Suppressor macrophage treated with lipopolysaccharide for 4 hours (primary cell): ENCODE results near the gene ZNF280C.
"Not testable (repeated sequence)": the region's sequence is repeated elsewhere in the genome, so short reads cannot be mapped to it uniquely, and the experiment has no call there.

Experiments used
- DNase-seq: peaks from one replicate; pipeline ENCODE4 v3.0.0-alpha.2; 2020

Gene ZNF280C

GRCh38 chrX:130261296-130261893 lies 7.3 kb downstream of the ZNF280C start:
- no peak for DNase-seq

GRCh38 chrX:130260316-130260715 lies 8.4 kb downstream of the ZNF280C start:
- no peak for DNase-seq

GRCh38 chrX:130253916-130254315 lies 14.8 kb downstream of the ZNF280C start:
- no peak for DNase-seq

- DNase-seq, result no peak
These were observed 17.0 kb downstream of the ZNF280C start for GRCh38 chrX:130251671-130252070.

- no peak for DNase-seq
These were observed 20.7 kb downstream of the ZNF280C start for GRCh38 chrX:130247996-130248395.

GRCh38 chrX:130246084-130246483 lies 22.6 kb downstream of the ZNF280C start:
- no peak for DNase-seq

- no peak for DNase-seq
These were observed 23.3 kb downstream of the ZNF280C start for GRCh38 chrX:130245441-130245840.

GRCh38 chrX:130231184-130231583 lies 37.5 kb downstream of the ZNF280C start:
- not testable (repeated sequence) for DNase-seq

- no peak for DNase-seq
These were observed 39.8 kb downstream of the ZNF280C start for GRCh38 chrX:130228871-130229270.

- DNase-seq, result peak; percentile 5
These were observed 43.9 kb downstream of the ZNF280C start for GRCh38 chrX:130224810-130225209.

GRCh38 chrX:130216320-130216719 lies 52.4 kb downstream of the ZNF280C start:
- DNase-seq, result no peak

- no peak for DNase-seq
These were observed 55.3 kb downstream of the ZNF280C start for GRCh38 chrX:130213376-130213775.

- no peak for DNase-seq
These were observed 56.3 kb downstream of the ZNF280C start for GRCh38 chrX:130212371-130212770.

- DNase-seq, result no peak
These were observed 57.1 kb downstream of the ZNF280C start for GRCh38 chrX:130211415-130212186.

GRCh38 chrX:130204647-130205046 lies 64.1 kb downstream of the ZNF280C start:
- DNase-seq, result no peak

- DNase-seq, result no peak
These were observed 71.2 kb downstream of the ZNF280C start for GRCh38 chrX:130197464-130197863.

GRCh38 chrX:130196466-130196865 lies 72.2 kb downstream of the ZNF280C start:
- no peak for DNase-seq

- no peak for DNase-seq
These were observed 77.9 kb downstream of the ZNF280C start for GRCh38 chrX:130190801-130191200.

- DNase-seq, result no peak
These were observed 82.0 kb downstream of the ZNF280C start for GRCh38 chrX:130186651-130187050.

- DNase-seq, result no peak
These were observed 83.8 kb downstream of the ZNF280C start for GRCh38 chrX:130184857-130185256.

GRCh38 chrX:130184168-130184567 lies 84.5 kb downstream of the ZNF280C start:
- DNase-seq, result no peak

- peak; percentile 26 for DNase-seq
These were observed 89.0 kb downstream of the ZNF280C start for GRCh38 chrX:130179579-130180215.

GRCh38 chrX:130179170-130179569 lies 89.5 kb downstream of the ZNF280C start:
- DNase-seq, result no peak

- no peak for DNase-seq
These were observed 91.8 kb downstream of the ZNF280C start for GRCh38 chrX:130176942-130177341.
